Smooth muscle cell (in vitro differentiated cells): ENCODE data around the gene MARVELD2. TPM values are rescaled to one million over a fixed set of nuclear protein-coding genes. Genes with fewer than 3 reads are reported as not detected.
A peak's percentile ranks its signal among the peaks of the same experiment; 100 is the strongest.

Source experiments
- DNase-seq: peaks from one replicate; lab custom pipeline; 2025; ENCODE audit not compliant: unreplicated experiment; lab: John Stamatoyannopoulos, UW
- H2AFZ ChIP-seq: fragments of 200-600 bp; sonication (generic); 2 replicates; pipeline ENCODE4 v1.6.0; 2016; ENCODE audit warnings: antibody characterized with exemption, low read depth, mild to moderate bottlenecking
- H3F3A ChIP-seq: fragments of 200-600 bp; sonication (generic); 2 replicates; pipeline ENCODE4 v1.6.0; 2017; ENCODE audit warnings: antibody characterized with exemption, low read depth
- H3K27ac ChIP-seq: fragments of 200-600 bp; sonication (generic); 2 replicates; pipeline ENCODE4 v1.5.1; 2016; ENCODE audit warnings: low read depth, mild to moderate bottlenecking
- H3K27me3 ChIP-seq: fragments of 200-600 bp; sonication (generic); 2 replicates; pipeline ENCODE4 v1.6.1; 2016; ENCODE audit warnings: low read depth, mild to moderate bottlenecking
- H3K36me3 ChIP-seq: fragments of 200-600 bp; sonication (generic); 2 replicates; pipeline ENCODE4 v1.5.1; 2016; ENCODE audit warnings: low read depth
- H3K4me1 ChIP-seq: fragments of 200-600 bp; sonication (generic); 2 replicates; pipeline ENCODE4 v1.5.1; 2016; ENCODE audit warnings: low read depth
- H3K4me2 ChIP-seq: fragments of 200-600 bp; sonication (generic); 2 replicates; pipeline ENCODE4 v1.6.0; 2016; ENCODE audit warnings: mild to moderate bottlenecking
- H3K4me3 ChIP-seq: fragments of 200-600 bp; sonication (generic); 2 replicates; pipeline ENCODE4 v1.5.1; 2016; ENCODE audit warnings: mild to moderate bottlenecking
- H3K79me2 ChIP-seq: fragments of 200-600 bp; sonication (generic); 2 replicates; pipeline ENCODE4 v1.6.0; 2016; ENCODE audit warnings: low read depth, mild to moderate bottlenecking
- H3K9ac ChIP-seq: fragments of 200-600 bp; sonication (generic); 2 replicates; pipeline ENCODE4 v1.6.0; 2016; ENCODE audit warnings: low read depth
- H3K9me3 ChIP-seq: fragments of 200-600 bp; sonication (generic); replicated peaks from 2 replicates; pipeline ENCODE4 v1.5.1; 2016; ENCODE audit warnings: low read depth
- H4K20me1 ChIP-seq: fragments of 200-600 bp; sonication (generic); 2 replicates; pipeline ENCODE4 v1.6.0; 2016; ENCODE audit warnings: low read depth
- CTCF ChIP-seq: fragments of 200-600 bp; sonication (generic); IDR thresholded peaks from 2 replicates; pipeline ENCODE4 v1.5.1; 2017; ENCODE audit warnings: borderline replicate concordance, mild to moderate bottlenecking, antibody characterized with exemption; ENCODE audit not compliant: insufficient read depth, poor library complexity, severe bottlenecking
- WGBS: methylation state at CpG from one replicate; pipeline ENCODE4 v1.1.7; 2016; ENCODE audit warnings: low lambda C conversion rate; 5-methylcytosine and 5-hydroxymethylcytosine counted together
- polyA plus RNA-seq: library from polyadenylated mRNA; unstranded; fragments of >200 nt; fragmentation: Nextera tagmentation; extraction: Ambion mirVana; gene quantifications from 2 replicates; pipeline ENCODE4 v1.2.1, GENCODE V29; 2016
- small RNA-seq: library from RNA; depleted of rRNA; stranded (forward); fragments of <200 nt; gene quantifications from one replicate; pipeline ENCODE3, GENCODE V24; 2014
- total RNA-seq: library from RNA; depleted of rRNA; stranded (reverse); fragments of >200 nt; gene quantifications from 2 replicates; pipeline ENCODE4 v1.2.3, GENCODE V29; 2014

MARVELD2 gene
- total and polyA plus RNA-seq, 2 experiments from 2014 or later: 1.4 to 8.3 TPM

- TF ChIP-seq CTCF: no peak
- Histone ChIP-seq H3K9ac (peak overlapping the region; percentile 52), H3K4me1 (peaks cover 3% of the 10 kb centered on the region), H3K27me3 (peaks cover 64% of the 10 kb centered on the region), H4K20me1 (no peaks in the 10 kb centered on the region), H2AFZ (peak overlapping the region; percentile 75), H3K4me3 (peak overlapping the region; percentile 59), H3K27ac (peak overlapping the region; percentile 16), H3K79me2 (no peaks in the 10 kb centered on the region), H3K9me3 (no peaks in the 10 kb centered on the region), H3K4me2 (peak overlapping the region; percentile 89), H3K36me3 (no peaks in the 10 kb centered on the region), H3F3A (no peaks in the 10 kb centered on the region)
- DNase-seq: no peak
- WGBS: under 1% methylated on average over 35 of the region's 42 CpGs
Measured at GRCh38 chr5:69492923-69493395, 78.0 kb downstream of the MARVELD2 start.

GRCh38 chr5:69493396-69494133 is 78.6 kb downstream of the MARVELD2 start:
- WGBS: 1% methylated on average over 61 of the region's 62 CpGs
- peak overlapping the region; percentile 52 for H3K9ac ChIP-seq
- no peak for DNase-seq

More at GRCh38 chr5:69493396-69494133, 78.6 kb downstream of the MARVELD2 start:
- H3K27me3 ChIP-seq: peaks cover 64% of the 10 kb centered on the region
- H3K79me2 ChIP-seq: no peaks in the 10 kb centered on the region
- H3K36me3 ChIP-seq: no peaks in the 10 kb centered on the region
- H4K20me1 ChIP-seq: no peaks in the 10 kb centered on the region
- no peaks in the 10 kb centered on the region for H3K9me3 ChIP-seq
- H3K4me3 ChIP-seq: peak overlapping the region; percentile 59
- TF ChIP-seq CTCF: no peak
- peaks cover 3% of the 10 kb centered on the region for H3K4me1 ChIP-seq
- peak overlapping the region; percentile 89 for H3K4me2 ChIP-seq
- H3F3A ChIP-seq: no peaks in the 10 kb centered on the region
- peak overlapping the region; percentile 16 for H3K27ac ChIP-seq
- peak overlapping the region; percentile 75 for H2AFZ ChIP-seq

Small RNA genes within 50 kb of the gene (small RNA-seq; reads per million reads assigned to genes)
- gene RN7SL616P (not detected), gene RPS27P14 (not detected)

Other genes with a start within 250 kb of the MARVELD2 start
- 28.5 and 35.7 TPM in 2 replicates for gene CCNB1, start 248.0 kb upstream of the MARVELD2 start, total RNA-seq
- gene CCNB1, start 248.0 kb upstream of the MARVELD2 start, polyA plus RNA-seq: 31.7 and 36.8 TPM in 2 replicates
- gene CENPH, start 225.5 kb upstream of the MARVELD2 start, total RNA-seq: 13.3 and 15.5 TPM in 2 replicates
- 10.5 and 11.5 TPM in 2 replicates for gene CENPH, start 225.5 kb upstream of the MARVELD2 start, polyA plus RNA-seq
- 43.4 and 54.4 TPM in 2 replicates for gene CDK7, start 180.2 kb upstream of the MARVELD2 start, total RNA-seq
- gene CDK7, start 180.2 kb upstream of the MARVELD2 start, polyA plus RNA-seq: 40.1 and 47.2 TPM in 2 replicates
- gene CCDC125, start 82.3 kb upstream of the MARVELD2 start, total RNA-seq: 0.09 and 0.18 TPM in 2 replicates
- gene CCDC125, start 82.3 kb upstream of the MARVELD2 start, polyA plus RNA-seq: 0.15 TPM in 1 of 2 replicates, not detected in the other
- gene AK6, start 45.6 kb upstream of the MARVELD2 start, total RNA-seq: 48.7 and 66.0 TPM in 2 replicates
- 95.1 and 98.7 TPM in 2 replicates for gene AK6, start 45.6 kb upstream of the MARVELD2 start, polyA plus RNA-seq
- gene TAF9, start 45.6 kb upstream of the MARVELD2 start, total RNA-seq: 68.2 and 74.4 TPM in 2 replicates
- 67.2 and 76.9 TPM in 2 replicates for gene TAF9, start 45.6 kb upstream of the MARVELD2 start, polyA plus RNA-seq
- 21.2 and 23.9 TPM in 2 replicates for gene RAD17, start 45.3 kb upstream of the MARVELD2 start, total RNA-seq
- 16.2 and 21.9 TPM in 2 replicates for gene RAD17, start 45.3 kb upstream of the MARVELD2 start, polyA plus RNA-seq
- 9.0 and 10.4 TPM in 2 replicates for gene OCLN, start 77.7 kb downstream of the MARVELD2 start, total RNA-seq
- 0.94 and 4.1 TPM in 2 replicates for gene OCLN, start 77.7 kb downstream of the MARVELD2 start, polyA plus RNA-seq
- 34.5 and 53.1 TPM in 2 replicates for gene GTF2H2C, start 145.1 kb downstream of the MARVELD2 start, total RNA-seq
- gene GTF2H2C, start 145.1 kb downstream of the MARVELD2 start, polyA plus RNA-seq: 21.9 and 24.5 TPM in 2 replicates